Right ventricle myocardium inferior (tissue), 1 donor: ENCODE results near the gene ZBTB16. TPM values are rescaled to one million over a fixed set of nuclear protein-coding genes. Genes with fewer than 3 reads are reported as not detected.

ENCODE experiments used
- ATAC-seq: fragments of 200-7000 bp; cut with Tn5 transposase; one replicate; pipeline ENCODE4 v1.9.1; 2020; ENCODE audit warnings: mild to moderate bottlenecking, moderate library complexity
- DNase-seq: peaks from one replicate; pipeline ENCODE4 v3.0.0; 2021; ENCODE audit errors: missing footprints
- intact Hi-C: fragments of 100-400 bp; cut with DNase I; formaldehyde crosslinking; loops from one replicate; pipeline ENCODE4 v1.11.0; 2022
- total RNA-seq: library from RNA; stranded (reverse); fragmentation: NEBNext Ultra II Directional; extraction: Animal tissue kit (Norgen Biotek cat#: 25700); gene quantifications from one replicate; pipeline ENCODE4 v1.2.1, GENCODE V29; 2021
- donor health status: DM: no; HTN: yes; CAD: no; lungs with severe emphysema.

ZBTB16 gene
- total RNA-seq, 1 donor from 2014 or later = 78.1 TPM

GRCh38 chr11:114265122-114265878, 205.8 kb downstream of the ZBTB16 start:
- no peak for ATAC-seq
- intact Hi-C loops = no loop called here
- DNase-seq = no peak

GRCh38 chr11:114269498-114269897, 210.0 kb downstream of the ZBTB16 start:
- intact Hi-C loops = no loop called here
- ATAC-seq (no peak), DNase-seq (no peak)

GRCh38 chr11:114270531-114271270, 211.2 kb downstream of the ZBTB16 start:
- intact Hi-C loops = no loop called here
- ATAC-seq (no peak), DNase-seq (no peak)

GRCh38 chr11:114271316-114271715, 211.8 kb downstream of the ZBTB16 start:
- intact Hi-C loops = no loop called here
- DNase-seq = no peak
- ATAC-seq = no peak

DNA sequence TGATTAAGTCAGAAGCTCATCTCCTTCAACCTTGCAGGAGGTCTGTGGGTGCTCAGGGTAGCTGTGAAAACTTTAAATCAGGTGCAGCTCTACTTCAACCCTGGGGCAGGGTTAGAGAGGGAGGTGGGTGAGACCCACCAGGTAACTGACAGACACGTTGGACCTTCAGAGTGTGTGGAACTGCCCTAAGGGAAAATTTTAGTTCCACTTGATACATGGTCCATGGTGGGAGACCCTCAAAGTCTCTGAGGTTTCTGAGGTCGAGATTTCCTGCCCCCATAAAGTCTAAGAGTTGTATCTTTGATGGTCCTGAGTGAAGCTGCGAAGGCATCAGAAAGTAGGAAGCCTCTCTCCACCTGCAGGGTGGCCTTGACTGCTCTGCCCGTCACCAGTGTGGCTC, 212.8 kb downstream of the ZBTB16 start:
- intact Hi-C loops = no loop called here

DNA sequence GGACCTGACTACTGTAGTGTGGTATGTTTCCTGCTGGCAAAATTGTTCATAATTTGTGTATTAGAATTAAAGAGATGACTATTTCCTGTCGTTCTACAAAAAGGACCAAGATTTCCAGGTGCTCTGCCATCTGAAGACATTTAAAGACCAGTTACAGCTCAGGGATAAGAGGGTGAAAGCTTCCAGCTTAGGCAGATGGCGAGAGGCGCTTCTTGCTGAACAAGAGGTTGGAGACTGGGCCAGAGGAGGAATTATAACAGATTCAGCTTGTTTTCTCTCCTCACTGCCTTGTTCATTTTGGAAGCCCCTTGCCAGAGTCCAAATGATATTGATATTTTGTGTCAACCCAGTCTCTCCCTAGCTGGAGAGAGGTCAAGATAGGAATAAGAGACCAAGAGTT, 213.6 kb downstream of the ZBTB16 start:
- no peak for ATAC-seq
- no peak for DNase-seq
- intact Hi-C loops = no loop called here

More for the DNA sequence above, 212.8 kb downstream of the ZBTB16 start:
- DNase-seq (no peak), ATAC-seq (no peak)

DNA sequence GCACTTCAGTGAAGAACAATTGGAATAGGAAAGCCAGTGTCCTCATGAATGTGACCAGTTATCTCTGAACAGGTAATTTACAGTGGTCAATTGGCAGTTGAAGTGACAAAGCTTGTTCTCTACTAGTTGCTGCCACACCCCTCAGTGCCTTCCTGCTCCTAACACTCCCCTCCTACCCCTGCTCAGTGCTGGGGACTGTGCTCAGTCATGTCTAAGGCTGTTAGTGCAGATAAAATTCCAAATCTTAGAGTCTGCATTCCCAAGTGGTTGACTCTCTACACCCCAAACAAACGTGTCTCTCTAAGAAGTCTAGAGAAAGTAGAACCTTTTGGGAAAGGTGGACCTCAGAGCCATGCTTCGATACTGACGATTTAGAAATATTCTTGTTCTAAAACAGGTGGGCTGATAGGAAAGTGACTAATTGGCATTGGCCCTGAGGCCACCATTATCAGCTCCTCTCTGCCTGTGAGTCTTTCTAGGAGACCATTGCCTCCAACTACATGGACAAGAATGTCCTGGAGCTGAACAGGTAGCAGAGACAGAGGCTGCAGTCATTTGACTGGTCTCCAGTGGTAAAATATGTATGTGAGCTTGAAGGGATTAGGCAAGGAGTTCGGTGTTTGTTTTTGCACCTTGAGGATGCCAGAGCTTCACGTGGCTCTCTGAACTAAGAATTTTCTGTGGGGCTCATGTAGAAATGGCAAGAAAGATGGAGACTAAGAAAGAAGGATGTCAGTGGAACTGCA, 214.6 kb downstream of the ZBTB16 start:
- no peak for ATAC-seq
- intact Hi-C loops = no loop called here
- DNase-seq = no peak

DNA sequence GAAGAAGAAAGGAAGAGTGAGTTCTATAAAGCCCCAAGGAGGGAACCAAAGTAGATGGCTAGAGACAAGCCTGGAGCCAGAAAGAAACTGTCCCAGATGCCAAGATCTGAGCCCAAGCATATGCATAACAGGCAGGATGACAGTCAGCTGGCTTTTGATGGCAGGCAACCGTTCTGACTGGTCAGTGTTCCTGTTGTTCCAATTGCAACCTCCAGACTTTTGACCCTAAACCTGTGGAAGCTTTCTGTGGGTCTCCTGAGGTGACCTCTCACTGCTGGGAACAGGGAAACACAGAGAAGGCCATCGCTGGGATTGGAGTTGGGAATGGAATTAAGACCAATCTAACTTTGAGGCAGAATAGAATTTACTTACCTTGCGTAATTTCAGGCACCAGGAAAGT, 215.1 kb downstream of the ZBTB16 start:
- intact Hi-C loops = no loop called here

GRCh38 chr11:114275280-114275679, 215.8 kb downstream of the ZBTB16 start:
- ATAC-seq (peak; percentile 78), DNase-seq (no peak)
- intact Hi-C loops = no loop called here

More for the DNA sequence above, 215.1 kb downstream of the ZBTB16 start:
- DNase-seq (no peak), ATAC-seq (no peak)

- intact Hi-C loops = no loop called here
- DNase-seq (no peak), ATAC-seq (no peak)
These were observed 216.6 kb downstream of the ZBTB16 start for GRCh38 chr11:114276077-114276476.

DNA sequence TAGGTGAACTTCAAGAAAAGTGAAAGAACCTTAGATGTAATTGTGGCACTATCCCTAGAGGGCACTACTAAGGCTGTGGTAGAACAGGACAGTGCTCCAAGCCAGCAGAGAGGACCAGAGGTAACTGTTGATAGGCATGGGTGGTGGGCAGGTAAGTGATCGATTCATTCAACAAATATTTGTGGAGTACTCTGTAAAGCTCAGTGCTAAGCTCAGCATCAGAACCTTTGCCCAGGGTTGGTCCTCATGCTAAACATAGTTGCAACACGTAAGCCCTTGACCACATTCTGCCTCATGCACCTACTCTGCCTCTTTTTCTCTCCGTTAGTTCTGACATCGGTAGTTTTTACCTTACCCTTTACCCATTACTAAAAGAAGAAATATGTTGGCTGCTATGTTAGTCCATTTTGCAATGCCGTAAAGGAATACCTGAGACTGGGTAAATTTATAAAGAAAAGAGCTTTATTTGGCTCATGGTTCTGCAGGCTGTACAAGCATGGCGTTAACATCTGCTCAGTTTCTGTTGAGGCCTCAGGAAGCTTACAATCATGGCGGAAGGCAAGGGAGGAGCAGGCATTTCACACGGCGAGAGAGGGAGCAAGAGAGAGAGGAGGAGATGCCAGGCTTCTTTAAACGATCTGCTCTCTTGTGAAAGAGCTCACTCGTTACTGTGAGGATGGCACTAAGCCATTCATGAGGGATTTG, 218.3 kb downstream of the ZBTB16 start:
- intact Hi-C loops = no loop called here
- DNase-seq (no peak), ATAC-seq (no peak)

DNA sequence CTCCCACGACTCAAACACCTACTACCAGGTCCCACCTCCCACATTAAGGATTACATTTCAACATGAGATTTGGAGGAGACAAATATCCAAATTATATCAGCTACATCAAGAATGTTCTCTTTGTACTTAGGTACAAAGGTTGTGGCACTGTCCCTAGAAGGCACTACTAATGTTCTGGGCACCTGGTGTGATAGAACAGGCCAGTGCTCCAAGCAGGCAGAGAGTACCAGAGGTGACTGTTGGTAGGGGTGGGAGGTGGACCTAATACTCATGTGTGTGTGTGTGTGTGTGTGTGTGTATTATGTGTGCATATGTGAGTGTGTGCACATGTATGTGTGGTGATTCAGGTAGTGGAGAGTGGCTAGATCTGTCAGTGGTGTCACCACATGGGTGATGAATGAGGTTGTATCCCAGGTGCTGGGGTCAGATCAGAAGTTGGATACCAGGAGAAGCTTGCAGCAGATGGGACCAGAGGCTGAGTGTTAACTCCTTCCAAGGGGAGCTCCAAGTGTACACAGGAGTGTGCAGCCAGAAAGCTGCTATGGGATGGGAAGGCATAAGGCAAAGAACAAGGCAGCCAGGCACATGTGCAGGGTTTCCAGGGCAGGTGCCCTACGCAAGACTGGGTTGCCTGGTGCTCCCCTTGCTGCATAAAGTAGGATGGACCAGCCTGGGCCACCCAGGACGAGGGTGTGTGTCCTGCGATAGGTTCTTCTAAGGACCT, 219.0 kb downstream of the ZBTB16 start:
- intact Hi-C loops = no loop called here
- ATAC-seq = no peak

GRCh38 chr11:114279792-114280546, 220.5 kb downstream of the ZBTB16 start:
- peak; percentile 30 for ATAC-seq
- intact Hi-C loops = loop anchor here (5.0 to 10.0 kb wide), 4 partner anchors 37 to 482 kb away; no protein-coding TSS in a partner anchor

More for the DNA sequence above, 219.0 kb downstream of the ZBTB16 start:
- DNase-seq = no peak

GRCh38 chr11:114280696-114281095, 221.2 kb downstream of the ZBTB16 start:
- intact Hi-C loops = loop anchor here (5.0 to 10.0 kb wide), 4 partner anchors 37 to 482 kb away; no protein-coding TSS in a partner anchor
- peak; percentile 75 for DNase-seq

More at GRCh38 chr11:114279792-114280546, 220.5 kb downstream of the ZBTB16 start:
- no peak for DNase-seq

DNA sequence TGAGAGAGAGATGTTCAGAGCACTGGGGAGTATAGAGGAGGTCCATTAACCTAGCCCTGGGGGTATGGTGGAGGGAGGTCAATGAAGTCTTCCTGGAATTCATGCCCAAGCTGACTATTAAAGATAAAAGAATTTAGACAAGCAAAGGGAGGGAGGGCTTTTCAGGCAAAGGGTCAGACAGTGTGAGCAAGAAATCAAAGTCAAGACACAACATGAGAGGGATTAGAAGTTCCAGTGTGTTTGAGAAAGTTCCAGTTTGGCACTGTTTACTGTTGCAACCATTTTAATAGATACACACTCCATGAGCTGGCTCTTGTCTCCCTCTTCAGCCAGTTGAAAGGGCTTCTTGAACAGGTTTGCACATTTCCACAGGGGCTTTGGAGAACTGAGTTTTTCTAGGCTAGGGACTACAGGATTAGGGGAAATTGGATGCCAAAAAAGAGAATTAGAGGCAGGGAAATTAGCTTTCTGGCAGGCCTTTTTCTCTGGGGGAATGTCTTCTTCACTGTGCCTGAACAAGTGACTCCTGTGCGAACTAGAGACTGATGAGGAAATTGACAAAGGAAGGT, 222.0 kb downstream of the ZBTB16 start:
- DNase-seq (no peak), ATAC-seq (no peak)
- intact Hi-C loops = loop anchor here (5.0 to 10.0 kb wide), 4 partner anchors 36 to 481 kb away; no protein-coding TSS in a partner anchor

More at GRCh38 chr11:114280696-114281095, 221.2 kb downstream of the ZBTB16 start:
- ATAC-seq = peak; percentile 71

DNA sequence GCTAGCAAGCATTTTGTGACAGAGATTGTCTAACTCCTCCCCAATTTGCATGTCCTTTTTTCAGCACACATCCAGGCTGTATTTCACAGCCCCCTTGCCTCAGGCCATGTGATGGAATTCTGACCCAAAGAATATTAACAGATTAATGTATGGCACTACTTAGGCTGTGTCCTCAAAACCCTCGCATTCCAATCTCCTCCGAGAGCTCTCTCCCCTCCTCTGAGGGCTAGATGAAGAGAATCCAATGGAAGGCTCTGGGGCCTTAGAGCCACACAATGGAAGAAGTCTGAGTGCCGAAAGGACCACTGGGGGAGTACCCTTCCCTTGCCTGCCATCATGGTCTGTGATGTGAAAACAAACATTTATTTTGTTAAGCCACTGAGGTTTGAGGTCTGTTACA, 223.0 kb downstream of the ZBTB16 start:
- intact Hi-C loops = loop anchor here (5.0 to 10.0 kb wide), 4 partner anchors 35 to 480 kb away; no protein-coding TSS in a partner anchor
- DNase-seq = no peak
- ATAC-seq = no peak

- intact Hi-C loops = loop anchor here (5.0 to 10.0 kb wide), 4 partner anchors 34 to 479 kb away; no protein-coding TSS in a partner anchor
- ATAC-seq (no peak), DNase-seq (no peak)
These were observed 223.9 kb downstream of the ZBTB16 start for GRCh38 chr11:114283422-114283821.
